ENCODE results near the gene TIPIN.
"Not testable (repeated sequence)": the region's sequence is repeated elsewhere in the genome, so short reads cannot be mapped to it uniquely, and the experiment has no call there.

TIPIN gene

DNA sequence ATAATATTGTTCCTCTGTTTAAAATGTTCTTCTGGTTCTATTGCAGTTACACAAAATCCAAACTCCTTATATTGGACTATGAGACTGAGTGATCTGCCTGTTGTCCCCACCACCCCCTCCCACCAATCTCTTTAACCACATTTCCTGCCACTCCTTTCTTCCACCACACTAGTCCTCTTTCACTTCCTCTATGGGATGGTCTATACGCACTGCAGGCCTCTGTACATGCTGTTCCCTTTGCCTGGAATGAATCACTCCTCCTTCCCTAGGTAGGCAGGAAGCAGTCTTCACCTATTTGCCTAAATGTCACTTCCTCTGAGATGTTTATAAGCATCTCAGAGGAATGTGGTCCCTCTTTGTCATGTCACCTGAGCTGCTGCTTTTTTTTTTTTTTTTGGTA is 34.2 kb upstream of the TIPIN start:
- Mint-ChIP-seq H3K27ac (peak overlapping the region; percentile 84), H3K4me3 (peak overlapping the region; percentile 58), H3K36me3 (peaks cover 52% of the 10 kb centered on the region), H3K4me1 (peaks cover 81% of the 10 kb centered on the region), H3K9me3 (no peaks in the 10 kb centered on the region), H3K27me3 (no peaks in the 10 kb centered on the region)
- peak; percentile 44 for DNase-seq
- CTCF ChIA-PET: interaction anchor here (0.6 to 1.3 kb wide), 2 partner anchors 107 to 108 kb away, joined by 3 to 4 read pairs; partner anchors contain the start of gene SNAPC5

GRCh38 chr15:66389859-66390381 is 33.4 kb upstream of the TIPIN start:
- Mint-ChIP-seq H3K27me3 (no peaks in the 10 kb centered on the region), H3K4me1 (peaks cover 79% of the 10 kb centered on the region), H3K36me3 (peaks cover 48% of the 10 kb centered on the region), H3K27ac (peak overlapping the region; percentile 84), H3K4me3 (peak overlapping the region; percentile 96), H3K9me3 (no peaks in the 10 kb centered on the region)
- DNase-seq: no peak
- CTCF ChIA-PET: interaction anchor here (0.7 to 1.0 kb wide), 2 partner anchors 19 to 108 kb away, joined by 3 read pairs; no protein-coding TSS in a partner anchor

- peak overlapping the region; percentile 84 for H3K27ac Mint-ChIP-seq
- no peaks in the 10 kb centered on the region for H3K9me3 Mint-ChIP-seq
- DNase-seq: peak; percentile 67
- no peaks in the 10 kb centered on the region for H3K27me3 Mint-ChIP-seq
- CTCF ChIA-PET: interaction anchor here (0.7 to 2.1 kb wide), 3 partner anchors 20 to 109 kb away, joined by 3 to 6 read pairs (median 3); no protein-coding TSS in a partner anchor
- peak overlapping the region; percentile 96 for H3K4me3 Mint-ChIP-seq
- peaks cover 43% of the 10 kb centered on the region for H3K36me3 Mint-ChIP-seq
- peaks cover 74% of the 10 kb centered on the region for H3K4me1 Mint-ChIP-seq
Observed at GRCh38 chr15:66389098-66389858, 32.8 kb upstream of the TIPIN start.

DNA sequence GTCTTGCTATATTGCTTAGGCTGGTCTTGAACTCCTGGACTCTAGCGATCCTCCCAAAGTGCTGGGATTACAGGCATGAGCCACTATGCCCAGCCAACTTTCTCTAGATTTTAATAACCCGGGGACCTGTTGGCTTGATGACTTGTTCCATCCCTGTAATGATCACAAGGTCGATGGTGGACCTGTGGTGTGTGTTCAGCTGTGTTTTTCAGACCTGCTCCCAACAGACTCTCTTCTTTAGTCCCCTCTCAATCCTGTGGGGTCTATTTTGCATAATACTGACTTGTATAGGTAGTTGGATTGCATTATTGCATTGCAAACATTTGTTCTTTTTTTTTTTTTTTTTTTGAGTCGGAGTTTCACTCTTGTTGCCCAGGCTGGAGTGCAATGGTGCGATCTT is 32.1 kb upstream of the TIPIN start:
- H3K9me3 Mint-ChIP-seq: no peaks in the 10 kb centered on the region
- no peaks in the 10 kb centered on the region for H3K27me3 Mint-ChIP-seq
- CTCF ChIA-PET: interaction anchor here (0.8 to 4.1 kb wide), 6 partner anchors 19 to 110 kb away, joined by 3 to 60 read pairs (median 3); partner anchors contain the start of genes SNAPC5 and TIPIN
- peaks cover 36% of the 10 kb centered on the region for H3K36me3 Mint-ChIP-seq
- peak overlapping the region; percentile 96 for H3K4me3 Mint-ChIP-seq
- no peak for DNase-seq
- H3K4me1 Mint-ChIP-seq: peaks cover 67% of the 10 kb centered on the region
- peak overlapping the region; percentile 84 for H3K27ac Mint-ChIP-seq

- Mint-ChIP-seq H3K4me1 (peaks cover 62% of the 10 kb centered on the region), H3K27me3 (no peaks in the 10 kb centered on the region), H3K36me3 (peaks cover 32% of the 10 kb centered on the region), H3K9me3 (no peaks in the 10 kb centered on the region), H3K4me3 (peak overlapping the region; percentile 96), H3K27ac (peak overlapping the region; percentile 88)
- CTCF ChIA-PET: interaction anchor here (0.8 to 4.1 kb wide), 8 partner anchors 18 to 111 kb away, joined by 3 to 60 read pairs (median 3); partner anchors contain the start of genes SNAPC5 and TIPIN
- no peak for DNase-seq
Observed at GRCh38 chr15:66388043-66388363, 31.5 kb upstream of the TIPIN start.

- DNase-seq: peak; percentile 72
- Mint-ChIP-seq H3K36me3 (peaks cover 29% of the 10 kb centered on the region), H3K4me3 (peak overlapping the region; percentile 96), H3K9me3 (no peaks in the 10 kb centered on the region), H3K27ac (peak overlapping the region; percentile 88), H3K4me1 (peaks cover 58% of the 10 kb centered on the region), H3K27me3 (no peaks in the 10 kb centered on the region)
- CTCF ChIA-PET: interaction anchor here (0.8 to 4.1 kb wide), 9 partner anchors 17 to 111 kb away, joined by 3 to 60 read pairs (median 3); partner anchors contain the start of genes SNAPC5 and TIPIN
Observed at GRCh38 chr15:66387163-66388042, 30.9 kb upstream of the TIPIN start.

DNA sequence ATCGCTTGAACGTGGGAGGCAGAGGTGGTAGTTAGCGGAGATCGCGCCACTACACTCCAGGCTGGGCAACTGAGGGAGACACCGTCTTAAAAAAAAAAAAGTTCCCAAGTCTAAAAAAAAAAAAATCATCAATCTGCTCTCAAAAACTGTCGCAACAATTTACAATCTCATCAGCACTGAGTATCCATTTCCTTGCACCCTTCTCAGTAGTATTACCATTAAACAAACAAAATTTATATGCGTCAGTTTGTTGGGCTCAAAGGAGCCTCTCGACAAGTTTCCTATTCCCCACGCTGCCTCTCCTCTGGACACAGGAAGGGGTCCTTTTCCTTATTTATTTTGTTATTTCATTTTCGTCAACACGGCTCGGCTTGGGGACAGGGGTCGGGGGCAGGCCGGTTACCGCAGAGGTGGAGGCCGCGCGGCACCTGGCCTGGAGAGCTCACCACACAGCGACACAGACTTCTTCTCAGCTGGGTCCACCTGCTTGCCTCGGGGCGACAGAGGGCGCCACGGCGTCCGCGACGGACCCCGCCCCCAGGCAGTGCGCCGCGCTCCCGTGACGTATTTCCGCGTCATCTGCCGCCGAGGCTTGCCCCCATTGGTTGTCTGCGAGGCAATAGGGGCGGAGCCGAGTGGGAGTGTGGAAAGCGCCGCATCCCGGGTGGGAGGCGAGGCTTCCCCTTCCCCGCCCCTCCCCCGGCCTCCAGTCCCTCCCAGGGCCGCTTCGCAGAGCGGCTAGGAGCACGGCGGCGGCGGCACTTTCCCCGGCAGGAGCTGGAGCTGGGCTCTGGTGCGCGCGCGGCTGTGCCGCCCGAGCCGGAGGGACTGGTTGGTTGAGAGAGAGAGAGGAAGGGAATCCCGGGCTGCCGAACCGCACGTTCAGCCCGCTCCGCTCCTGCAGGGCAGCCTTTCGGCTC is 30.0 kb upstream of the TIPIN start, which contains the start of gene MAP2K1:
Gene MAP2K1 (plus strand): TSS at position 709 of the 920 bp plus-strand sequence. CDS start 436 bp downstream, outside the sequence.
- H3K27me3 Mint-ChIP-seq: no peaks in the 10 kb centered on the region
- peak; percentile 99 for DNase-seq
- peaks cover 49% of the 10 kb centered on the region for H3K4me1 Mint-ChIP-seq
- peak within 1 kb of the TSS; percentile 99 for H3K4me3 Mint-ChIP-seq
- peak within 1 kb of the TSS; percentile 99 for H3K27ac Mint-ChIP-seq
- CTCF ChIA-PET: interaction anchor here (0.7 to 4.1 kb wide), 6 partner anchors 16 to 162 kb away, joined by 3 to 60 read pairs (median 4); partner anchors contain the start of genes SNAPC5 and ZWILCH
- peaks cover 22% of the 10 kb centered on the region for H3K36me3 Mint-ChIP-seq
- no peaks in the 10 kb centered on the region for H3K9me3 Mint-ChIP-seq

DNA sequence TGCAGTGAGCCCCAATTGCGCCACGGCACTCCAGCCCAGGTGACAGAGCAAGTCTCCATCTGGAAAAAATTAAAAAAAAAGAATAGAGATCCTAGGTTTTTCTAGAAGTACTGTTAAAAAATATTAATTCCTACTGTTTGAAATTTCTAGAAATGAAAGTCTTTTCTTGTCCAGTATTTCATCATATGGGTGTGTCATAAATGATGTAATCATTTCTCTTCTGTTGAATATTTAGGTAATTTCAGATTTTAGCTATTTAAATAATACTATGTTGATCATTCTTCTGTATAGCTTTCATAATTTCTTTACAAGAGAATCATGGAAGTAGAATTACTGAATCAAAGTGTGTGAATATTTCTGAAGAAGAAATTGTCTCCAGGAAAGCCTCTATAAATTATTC is 24.9 kb upstream of the TIPIN start:
- DNase-seq, H3K36me3 Mint-ChIP-seq, CTCF ChIA-PET, H3K27ac Mint-ChIP-seq, H3K27me3 Mint-ChIP-seq, H3K4me3 Mint-ChIP-seq, H3K9me3 Mint-ChIP-seq: not testable (repeated sequence)
- H3K4me1 Mint-ChIP-seq: peaks cover 14% of the 10 kb centered on the region

DNA sequence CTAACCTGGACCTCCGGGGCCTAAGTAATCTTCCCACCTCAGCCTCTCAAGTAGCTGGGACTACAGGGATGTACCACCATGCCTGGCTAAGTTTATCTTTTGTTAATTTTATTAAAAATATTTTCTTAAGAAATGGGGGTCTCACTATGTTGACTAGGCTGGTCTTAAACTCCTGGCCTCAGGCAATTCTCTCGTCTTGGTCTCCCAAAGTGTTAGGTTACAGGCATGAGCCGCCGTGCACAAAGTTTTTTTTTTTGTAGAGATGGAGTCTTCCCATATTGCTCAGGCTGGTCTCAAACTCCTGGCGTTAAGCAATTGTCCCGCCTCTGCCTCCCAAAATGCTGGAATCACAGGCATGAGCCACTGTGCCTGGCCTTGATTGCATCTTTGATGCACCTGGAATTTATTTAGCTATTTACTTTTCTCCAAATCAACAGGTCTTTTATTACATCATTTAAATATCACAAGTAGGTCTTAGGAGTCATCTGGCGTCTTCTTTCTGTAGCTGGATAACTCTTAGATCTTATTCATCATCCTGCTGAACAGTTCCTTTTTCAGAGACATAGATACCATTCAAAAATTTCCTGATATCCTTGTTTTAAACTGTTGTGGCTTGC is 22.4 kb upstream of the TIPIN start:
- H3K27me3 Mint-ChIP-seq: no peaks in the 10 kb centered on the region
- CTCF ChIA-PET: interaction anchor here (1.4 kb wide), 1 partner anchor 9 kb away, joined by 3 read pairs; no protein-coding TSS in a partner anchor
- H3K4me1 Mint-ChIP-seq: peaks cover 2% of the 10 kb centered on the region
- no peak overlapping the region for H3K27ac Mint-ChIP-seq
- H3K36me3 Mint-ChIP-seq: peaks cover 5% of the 10 kb centered on the region
- DNase-seq: no peak
- no peak overlapping the region for H3K4me3 Mint-ChIP-seq
- H3K9me3 Mint-ChIP-seq: peaks cover 6% of the 10 kb centered on the region

DNA sequence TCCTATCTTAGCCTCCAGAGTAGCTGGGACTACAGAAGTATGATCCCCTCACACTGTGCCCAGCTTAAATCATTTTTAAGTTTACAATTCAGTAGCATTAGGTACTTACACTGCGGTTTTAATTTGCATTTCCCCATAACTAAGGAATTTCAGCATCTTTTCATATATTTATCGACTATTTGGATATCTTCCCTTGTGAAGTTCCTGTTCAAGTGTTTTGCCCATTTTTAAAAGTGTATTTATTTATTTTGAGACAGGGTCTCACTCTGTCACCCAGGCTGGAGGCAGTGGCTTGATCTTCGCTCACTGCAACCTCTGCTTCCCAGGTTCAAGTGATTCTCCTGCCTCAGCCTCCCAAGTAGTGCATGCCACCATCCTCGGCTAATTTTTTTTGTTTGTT is 17.7 kb upstream of the TIPIN start:
- no peak for DNase-seq
- H3K4me3 Mint-ChIP-seq: no peak overlapping the region
- CTCF ChIA-PET: no interaction called here
- H3K36me3 Mint-ChIP-seq: peaks cover 5% of the 10 kb centered on the region
- H3K27me3 Mint-ChIP-seq: no peaks in the 10 kb centered on the region
- peaks cover 27% of the 10 kb centered on the region for H3K4me1 Mint-ChIP-seq
- peaks cover 6% of the 10 kb centered on the region for H3K9me3 Mint-ChIP-seq
- no peak overlapping the region for H3K27ac Mint-ChIP-seq

- Mint-ChIP-seq H3K9me3 (peaks cover 5% of the 10 kb centered on the region), H3K36me3 (peaks cover 5% of the 10 kb centered on the region), H3K4me3 (peak overlapping the region; percentile 48), H3K4me1 (peaks cover 27% of the 10 kb centered on the region), H3K27me3 (no peaks in the 10 kb centered on the region), H3K27ac (peak overlapping the region; percentile 91)
- DNase-seq: peak; percentile 53
- CTCF ChIA-PET: interaction anchor here (0.7 to 2.0 kb wide), 6 partner anchors 8 to 128 kb away, joined by 3 to 10 read pairs (median 4); partner anchors contain the start of genes MAP2K1 and SNAPC5
Observed at GRCh38 chr15:66369773-66370651, 13.5 kb upstream of the TIPIN start.

DNA sequence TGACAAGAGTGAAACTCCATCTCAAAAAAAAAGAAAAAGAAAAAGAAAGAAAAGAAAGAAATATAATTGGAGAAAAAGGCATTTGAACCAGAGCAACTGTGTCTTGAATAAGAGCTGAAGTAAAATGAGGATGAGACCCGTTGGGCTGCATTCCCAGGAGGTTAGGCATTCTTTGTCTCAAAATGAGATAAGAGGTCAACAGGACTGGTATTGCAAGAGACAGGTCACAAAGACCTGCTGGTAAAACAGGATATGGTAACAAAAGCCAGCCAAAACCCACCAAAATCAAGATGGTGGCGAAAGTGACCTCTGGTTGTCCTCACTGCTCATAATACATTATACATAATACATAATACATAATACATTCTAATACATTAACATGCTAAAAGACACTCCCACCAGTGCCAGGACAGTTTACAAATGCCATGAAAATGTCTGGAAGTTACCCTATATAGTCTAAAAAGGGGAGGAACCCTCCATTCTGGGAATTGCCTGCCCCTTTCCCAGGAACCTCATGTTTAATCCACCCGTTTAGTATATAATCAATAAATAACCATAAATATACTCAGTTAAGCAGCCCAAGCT is 8.6 kb upstream of the TIPIN start:
- no peaks in the 10 kb centered on the region for H3K36me3 Mint-ChIP-seq
- no peaks in the 10 kb centered on the region for H3K27me3 Mint-ChIP-seq
- CTCF ChIA-PET: no interaction called here

More for the DNA sequence above, 8.6 kb upstream of the TIPIN start:
- H3K4me1 Mint-ChIP-seq: peaks cover 11% of the 10 kb centered on the region
- H3K9me3 Mint-ChIP-seq: no peaks in the 10 kb centered on the region
- no peak for DNase-seq
- H3K4me3 Mint-ChIP-seq: no peak overlapping the region
- no peak overlapping the region for H3K27ac Mint-ChIP-seq

All from activated naive CD4-positive, alpha-beta T cell treated with anti-CD3 and anti-CD28 coated beads, Interleukin-2, amount 10 ng/mL, durations not matched to agents 7 days and 5 days (primary cell).